ENCODE results near the gene ARID5B. TPM values are rescaled to one million over a fixed set of nuclear protein-coding genes. Genes with fewer than 3 reads are reported as not detected.

The ARID5B gene
- total and polyA plus RNA-seq, 5 donors from 2014 or later = 58.1 to 169 (median 64.0) TPM

GRCh38 chr10:61985715-61986114 is 84.2 kb downstream of the ARID5B start:
- Histone ChIP-seq H3K4me3 (ENCODE audit: low read depth, low read length) (no peak overlapping the region), H3K27me3 (ENCODE audit: control insufficient read depth, insufficient read depth, low read length) (no peaks in the 10 kb centered on the region), H3K4me1 (ENCODE audit: control insufficient read depth, insufficient read depth, low read length, poor library complexity, severe bottlenecking) (peaks cover 53% of the 10 kb centered on the region), H3K36me3 (ENCODE audit: control insufficient read depth, insufficient read depth, low read length) (peaks cover 9% of the 10 kb centered on the region), H3K9me3 (ENCODE audit: control insufficient read depth in 2 of 2, low read length in 2 of 2) (no peaks in the 10 kb centered on the region), H3K27ac (ENCODE audit: insufficient read depth, low read length, poor library complexity, severe bottlenecking) (peak overlapping the region; percentile 86)
- H3K4me3 Mint-ChIP-seq = peak overlapping the region in 3 of 4 donors; percentile 2 to 52 (median 19)
- H3K9me3 Mint-ChIP-seq = no peaks in the 10 kb centered on the region
- peaks cover 39 to 87% (median 69%) of the 10 kb centered on the region in 4 donors for H3K4me1 Mint-ChIP-seq
- H3K36me3 Mint-ChIP-seq = peaks cover 24% of the 10 kb centered on the region
- DNase-seq (no peak), ATAC-seq (ENCODE audit: low read depth in 2 of 2) (no peak)
- H3K27me3 Mint-ChIP-seq = no peaks in the 10 kb centered on the region
- H3K27ac Mint-ChIP-seq = peak overlapping the region; percentile 91 to 98 (median 95)

- ATAC-seq (ENCODE audit: low read depth in 2 of 2) (no peak), DNase-seq (no peak)
- Mint-ChIP-seq H3K4me1 (peaks cover 37 to 86% (median 71%) of the 10 kb centered on the region in 4 donors), H3K36me3 (peaks cover 25% of the 10 kb centered on the region), H3K4me3 (peak overlapping the region in 2 of 4 donors; percentile 62 to 71), H3K27ac (peak overlapping the region; percentile 91 to 98 (median 95)), H3K27me3 (no peaks in the 10 kb centered on the region), H3K9me3 (no peaks in the 10 kb centered on the region)
- no peaks in the 10 kb centered on the region for H3K27me3 ChIP-seq (ENCODE audit: control insufficient read depth, insufficient read depth, low read length)
- peaks cover 8% of the 10 kb centered on the region for H3K36me3 ChIP-seq (ENCODE audit: control insufficient read depth, insufficient read depth, low read length)
- peaks cover 53% of the 10 kb centered on the region for H3K4me1 ChIP-seq (ENCODE audit: control insufficient read depth, insufficient read depth, low read length, poor library complexity, severe bottlenecking)
- no peaks in the 10 kb centered on the region for H3K9me3 ChIP-seq (ENCODE audit: control insufficient read depth in 2 of 2, low read length in 2 of 2)
- peak overlapping the region; percentile 86 for H3K27ac ChIP-seq (ENCODE audit: insufficient read depth, low read length, poor library complexity, severe bottlenecking)
- peak overlapping the region; percentile 27 for H3K4me3 ChIP-seq (ENCODE audit: low read depth, low read length)
Measured at GRCh38 chr10:61986382-61986781, 84.9 kb downstream of the ARID5B start.

GRCh38 chr10:61986788-61987492 is 85.4 kb downstream of the ARID5B start:
- no peaks in the 10 kb centered on the region for H3K27me3 Mint-ChIP-seq
- H3K9me3 Mint-ChIP-seq = no peaks in the 10 kb centered on the region
- H3K27me3 ChIP-seq (ENCODE audit: control insufficient read depth, insufficient read depth, low read length) = no peaks in the 10 kb centered on the region
- peaks cover 27% of the 10 kb centered on the region for H3K36me3 Mint-ChIP-seq
- H3K27ac Mint-ChIP-seq = peak overlapping the region; percentile 91 to 98 (median 95)
- no peak for DNase-seq
- peak overlapping the region; percentile 86 for H3K27ac ChIP-seq (ENCODE audit: insufficient read depth, low read length, poor library complexity, severe bottlenecking)
- H3K4me1 Mint-ChIP-seq = peaks cover 32 to 85% (median 69%) of the 10 kb centered on the region in 4 donors
- peaks cover 57% of the 10 kb centered on the region for H3K4me1 ChIP-seq (ENCODE audit: control insufficient read depth, insufficient read depth, low read length, poor library complexity, severe bottlenecking)
- H3K4me3 Mint-ChIP-seq = peak overlapping the region in 3 of 4 donors; percentile 13 to 71 (median 61)
- H3K36me3 ChIP-seq (ENCODE audit: control insufficient read depth, insufficient read depth, low read length) = peaks cover 2% of the 10 kb centered on the region
- H3K4me3 ChIP-seq (ENCODE audit: low read depth, low read length) = peak overlapping the region; percentile 65
- no peaks in the 10 kb centered on the region for H3K9me3 ChIP-seq (ENCODE audit: control insufficient read depth in 2 of 2, low read length in 2 of 2)
- ATAC-seq (ENCODE audit: low read depth in 2 of 2) = no peak

GRCh38 chr10:61987537-61987936 is 86.0 kb downstream of the ARID5B start:
- H3K36me3 Mint-ChIP-seq = peaks cover 32% of the 10 kb centered on the region
- peak overlapping the region; percentile 86 for H3K27ac ChIP-seq (ENCODE audit: insufficient read depth, low read length, poor library complexity, severe bottlenecking)
- H3K4me3 ChIP-seq (ENCODE audit: low read depth, low read length) = peak overlapping the region; percentile 65
- peaks cover 31 to 85% (median 69%) of the 10 kb centered on the region in 4 donors for H3K4me1 Mint-ChIP-seq
- DNase-seq (no peak), ATAC-seq (ENCODE audit: low read depth in 2 of 2) (no peak)
- H3K9me3 ChIP-seq (ENCODE audit: control insufficient read depth in 2 of 2, low read length in 2 of 2) = no peaks in the 10 kb centered on the region
- no peaks in the 10 kb centered on the region for H3K27me3 Mint-ChIP-seq
- peak overlapping the region; percentile 91 to 98 (median 95) for H3K27ac Mint-ChIP-seq
- no peaks in the 10 kb centered on the region for H3K27me3 ChIP-seq (ENCODE audit: control insufficient read depth, insufficient read depth, low read length)
- H3K9me3 Mint-ChIP-seq = no peaks in the 10 kb centered on the region
- peak overlapping the region; percentile 44 to 80 (median 66) for H3K4me3 Mint-ChIP-seq
- peaks cover 2% of the 10 kb centered on the region for H3K36me3 ChIP-seq (ENCODE audit: control insufficient read depth, insufficient read depth, low read length)
- peaks cover 63% of the 10 kb centered on the region for H3K4me1 ChIP-seq (ENCODE audit: control insufficient read depth, insufficient read depth, low read length, poor library complexity, severe bottlenecking)

- Mint-ChIP-seq H3K4me3 (peak overlapping the region; percentile 44 to 80 (median 66)), H3K9me3 (no peaks in the 10 kb centered on the region), H3K4me1 (peaks cover 31 to 83% (median 68%) of the 10 kb centered on the region in 4 donors), H3K27ac (peak overlapping the region; percentile 91 to 98 (median 95)), H3K27me3 (no peaks in the 10 kb centered on the region), H3K36me3 (peaks cover 32% of the 10 kb centered on the region)
- H3K27me3 ChIP-seq (ENCODE audit: control insufficient read depth, insufficient read depth, low read length) = no peaks in the 10 kb centered on the region
- H3K27ac ChIP-seq (ENCODE audit: insufficient read depth, low read length, poor library complexity, severe bottlenecking) = peak overlapping the region; percentile 86
- H3K9me3 ChIP-seq (ENCODE audit: control insufficient read depth in 2 of 2, low read length in 2 of 2) = no peaks in the 10 kb centered on the region
- H3K36me3 ChIP-seq (ENCODE audit: control insufficient read depth, insufficient read depth, low read length) = peaks cover 2% of the 10 kb centered on the region
- peaks cover 66% of the 10 kb centered on the region for H3K4me1 ChIP-seq (ENCODE audit: control insufficient read depth, insufficient read depth, low read length, poor library complexity, severe bottlenecking)
- H3K4me3 ChIP-seq (ENCODE audit: low read depth, low read length) = peak overlapping the region; percentile 65
- peak in 2 of 3 donors; percentile 68 to 87 for DNase-seq
- peak; percentile 79 to 81 for ATAC-seq (ENCODE audit: low read depth in 2 of 2)
Measured at GRCh38 chr10:61987951-61988379, 86.5 kb downstream of the ARID5B start.

GRCh38 chr10:61989995-61990760 is 88.7 kb downstream of the ARID5B start:
- H3K9me3 Mint-ChIP-seq = no peaks in the 10 kb centered on the region
- H3K27ac ChIP-seq (ENCODE audit: insufficient read depth, low read length, poor library complexity, severe bottlenecking) = no peak overlapping the region

GRCh38 chr10:61990761-61991135 is 89.2 kb downstream of the ARID5B start:
- no peak overlapping the region for H3K4me3 ChIP-seq (ENCODE audit: low read depth, low read length)
- peaks cover 75% of the 10 kb centered on the region for H3K4me1 ChIP-seq (ENCODE audit: control insufficient read depth, insufficient read depth, low read length, poor library complexity, severe bottlenecking)
- no peaks in the 10 kb centered on the region for H3K27me3 Mint-ChIP-seq
- H3K36me3 Mint-ChIP-seq = peaks cover 26% of the 10 kb centered on the region
- H3K9me3 Mint-ChIP-seq = no peaks in the 10 kb centered on the region
- peaks cover 38 to 87% (median 68%) of the 10 kb centered on the region in 4 donors for H3K4me1 Mint-ChIP-seq
- peak overlapping the region in 2 of 3 donors; percentile 84 to 98 for H3K27ac Mint-ChIP-seq
- no peaks in the 10 kb centered on the region for H3K27me3 ChIP-seq (ENCODE audit: control insufficient read depth, insufficient read depth, low read length)
- peak overlapping the region in 2 of 4 donors; percentile 52 to 61 for H3K4me3 Mint-ChIP-seq
- H3K36me3 ChIP-seq (ENCODE audit: control insufficient read depth, insufficient read depth, low read length) = peaks cover 6% of the 10 kb centered on the region
- H3K27ac ChIP-seq (ENCODE audit: insufficient read depth, low read length, poor library complexity, severe bottlenecking) = no peak overlapping the region
- no peaks in the 10 kb centered on the region for H3K9me3 ChIP-seq (ENCODE audit: control insufficient read depth in 2 of 2, low read length in 2 of 2)
- DNase-seq (no peak), ATAC-seq (ENCODE audit: low read depth in 2 of 2) (no peak)

More at GRCh38 chr10:61989995-61990760, 88.7 kb downstream of the ARID5B start:
- Mint-ChIP-seq H3K27ac (peak overlapping the region; percentile 60 to 98 (median 84)), H3K36me3 (peaks cover 28% of the 10 kb centered on the region), H3K27me3 (no peaks in the 10 kb centered on the region), H3K4me3 (peak overlapping the region in 1 of 4 donors; percentile 5), H3K4me1 (peaks cover 43 to 87% (median 70%) of the 10 kb centered on the region in 4 donors)
- ATAC-seq (ENCODE audit: low read depth in 2 of 2) (no peak), DNase-seq (no peak)
- H3K27me3 ChIP-seq (ENCODE audit: control insufficient read depth, insufficient read depth, low read length) = no peaks in the 10 kb centered on the region
- H3K9me3 ChIP-seq (ENCODE audit: control insufficient read depth in 2 of 2, low read length in 2 of 2) = no peaks in the 10 kb centered on the region
- no peak overlapping the region for H3K4me3 ChIP-seq (ENCODE audit: low read depth, low read length)
- H3K4me1 ChIP-seq (ENCODE audit: control insufficient read depth, insufficient read depth, low read length, poor library complexity, severe bottlenecking) = peaks cover 80% of the 10 kb centered on the region
- peaks cover 2% of the 10 kb centered on the region for H3K36me3 ChIP-seq (ENCODE audit: control insufficient read depth, insufficient read depth, low read length)
